Cerebellar cortex (tissue), 1 donor: Measurements from ENCODE around the gene FNDC11.
"Not testable (repeated sequence)": the region's sequence is repeated elsewhere in the genome, so short reads cannot be mapped to it uniquely, and the experiment has no call there.

Source experiments
- DNase-seq: peaks from one replicate; pipeline ENCODE4 v3.0.0-alpha.2; 2015; ENCODE audit warnings: low spot score

The FNDC11 gene

DNA sequence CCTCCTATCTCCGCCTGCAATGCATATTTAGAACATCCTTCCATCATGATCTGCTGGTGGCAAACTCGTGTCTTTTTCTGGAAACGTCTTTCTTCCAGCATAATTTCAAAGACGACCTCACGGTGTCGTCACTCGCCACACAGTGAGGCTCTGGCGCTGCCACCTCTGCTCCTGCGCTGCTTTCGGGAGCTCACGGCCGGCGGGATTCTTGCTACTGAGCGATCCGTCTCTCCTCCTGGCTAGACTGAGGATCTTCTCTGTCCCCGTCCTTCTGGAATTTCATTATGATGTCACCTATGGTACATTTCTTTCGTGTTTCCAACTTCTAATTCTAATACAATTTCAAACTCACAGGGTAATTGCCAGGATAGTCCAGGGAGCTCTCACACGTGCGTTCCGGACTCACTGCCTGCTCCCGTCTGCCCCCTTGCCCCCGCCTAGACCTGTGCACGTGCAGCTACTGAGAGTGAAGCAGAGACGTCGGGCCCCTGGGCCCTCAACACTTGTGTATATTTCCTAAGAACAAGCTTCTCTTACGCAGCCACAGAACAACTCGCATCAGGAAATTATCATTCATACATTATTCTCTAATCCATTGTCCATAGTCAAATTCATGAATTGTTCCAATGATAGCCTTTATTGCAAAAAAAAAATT, 45.6 kb downstream of the FNDC11 start:
- no peak for DNase-seq

DNA sequence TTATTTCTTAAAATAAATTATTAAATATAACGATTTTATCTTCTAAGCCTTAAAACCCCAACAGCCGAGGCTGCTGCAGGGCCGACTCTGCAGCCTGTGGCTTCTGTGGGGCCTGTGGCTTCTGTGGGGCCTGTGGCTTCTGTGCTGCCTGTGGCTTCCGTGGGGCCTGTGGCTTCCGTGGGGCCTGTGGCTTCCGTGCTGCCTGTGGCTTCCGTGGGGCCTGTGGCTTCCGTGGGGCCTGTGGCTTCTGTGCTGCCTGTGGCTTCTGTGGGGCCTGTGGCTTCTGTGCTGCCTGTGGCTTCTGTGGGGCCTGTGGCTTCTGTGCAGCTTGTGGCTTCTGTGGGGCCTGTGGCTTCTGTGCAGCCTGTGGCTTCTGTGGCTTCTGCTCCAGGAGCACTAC, 47.7 kb downstream of the FNDC11 start:
- DNase-seq, result not testable (repeated sequence)

DNA sequence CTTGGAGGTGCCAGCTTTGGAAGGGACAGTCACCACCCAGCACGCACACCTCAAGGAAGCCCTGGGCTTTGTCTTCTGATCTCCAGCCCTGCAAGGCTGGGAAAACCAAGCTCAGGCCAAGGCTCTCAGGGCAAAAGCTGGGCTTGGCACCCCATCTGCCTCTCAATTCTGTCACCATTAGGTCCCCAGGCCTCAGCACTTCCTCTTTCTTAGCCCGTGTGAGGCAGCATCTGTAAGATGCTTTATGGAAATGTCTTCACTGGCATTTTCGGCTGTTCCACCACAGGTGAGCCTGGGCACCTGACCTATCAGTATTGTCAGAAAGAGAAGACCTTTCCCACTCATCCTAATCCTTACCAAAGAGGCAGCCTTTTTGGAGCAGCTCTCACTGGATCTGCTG, 48.4 kb downstream of the FNDC11 start:
- DNase-seq, result no peak
